ENCODE data around the gene MMRN2. TPM values are rescaled to one million over a fixed set of nuclear protein-coding genes. Genes with fewer than 3 reads are reported as not detected.

The MMRN2 gene
- total RNA-seq, 1 donor from 2014 or later = 1.0 TPM

DNA sequence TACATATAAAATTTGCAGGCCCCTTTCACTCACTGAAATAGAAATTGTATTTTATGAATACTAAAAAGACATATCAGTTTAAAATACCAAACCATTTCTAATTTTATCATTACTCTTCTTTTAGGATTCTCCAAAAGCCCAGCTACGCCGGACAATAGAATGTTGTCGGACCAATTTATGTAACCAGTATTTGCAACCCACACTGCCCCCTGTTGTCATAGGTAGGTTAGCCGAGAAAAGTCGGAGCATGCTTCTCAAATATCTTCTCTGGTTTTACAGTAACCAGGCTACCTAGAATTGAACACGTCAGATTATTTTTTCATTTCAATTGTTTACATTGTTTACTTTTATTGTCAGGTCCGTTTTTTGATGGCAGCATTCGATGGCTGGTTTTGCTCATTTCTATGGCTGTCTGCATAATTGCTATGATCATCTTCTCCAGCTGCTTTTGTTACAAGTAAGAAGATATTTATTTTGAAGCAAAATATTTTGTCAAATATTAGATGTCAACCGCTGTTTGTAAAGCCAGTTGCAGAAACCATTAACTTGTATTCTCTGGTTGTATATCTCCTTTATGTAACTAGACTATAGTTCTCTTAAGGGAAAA, 57.6 kb downstream of the MMRN2 start:
- DNase-seq (ENCODE audit: low read depth) = peak; percentile 75

- DNase-seq (ENCODE audit: low read depth) = no peak
These were observed 58.3 kb downstream of the MMRN2 start for GRCh38 chr10:86899132-86899531.

- DNase-seq (ENCODE audit: low read depth) = no peak
These were observed 58.9 kb downstream of the MMRN2 start for GRCh38 chr10:86898511-86898910.

DNA sequence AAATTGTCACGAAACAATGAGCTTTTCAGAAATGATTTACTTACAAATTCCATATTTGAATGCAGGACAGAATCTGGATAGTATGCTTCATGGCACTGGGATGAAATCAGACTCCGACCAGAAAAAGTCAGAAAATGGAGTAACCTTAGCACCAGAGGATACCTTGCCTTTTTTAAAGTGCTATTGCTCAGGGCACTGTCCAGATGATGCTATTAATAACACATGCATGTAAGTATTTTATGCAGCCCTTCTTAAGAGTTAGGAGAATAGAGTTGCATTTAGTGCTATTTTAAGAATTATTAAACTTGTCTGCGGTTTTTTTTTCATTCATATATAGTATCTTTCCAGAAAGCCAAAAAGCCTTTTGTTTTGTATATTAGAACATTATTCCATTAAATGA, 67.4 kb downstream of the MMRN2 start:
- no peak for DNase-seq (ENCODE audit: low read depth)

DNA sequence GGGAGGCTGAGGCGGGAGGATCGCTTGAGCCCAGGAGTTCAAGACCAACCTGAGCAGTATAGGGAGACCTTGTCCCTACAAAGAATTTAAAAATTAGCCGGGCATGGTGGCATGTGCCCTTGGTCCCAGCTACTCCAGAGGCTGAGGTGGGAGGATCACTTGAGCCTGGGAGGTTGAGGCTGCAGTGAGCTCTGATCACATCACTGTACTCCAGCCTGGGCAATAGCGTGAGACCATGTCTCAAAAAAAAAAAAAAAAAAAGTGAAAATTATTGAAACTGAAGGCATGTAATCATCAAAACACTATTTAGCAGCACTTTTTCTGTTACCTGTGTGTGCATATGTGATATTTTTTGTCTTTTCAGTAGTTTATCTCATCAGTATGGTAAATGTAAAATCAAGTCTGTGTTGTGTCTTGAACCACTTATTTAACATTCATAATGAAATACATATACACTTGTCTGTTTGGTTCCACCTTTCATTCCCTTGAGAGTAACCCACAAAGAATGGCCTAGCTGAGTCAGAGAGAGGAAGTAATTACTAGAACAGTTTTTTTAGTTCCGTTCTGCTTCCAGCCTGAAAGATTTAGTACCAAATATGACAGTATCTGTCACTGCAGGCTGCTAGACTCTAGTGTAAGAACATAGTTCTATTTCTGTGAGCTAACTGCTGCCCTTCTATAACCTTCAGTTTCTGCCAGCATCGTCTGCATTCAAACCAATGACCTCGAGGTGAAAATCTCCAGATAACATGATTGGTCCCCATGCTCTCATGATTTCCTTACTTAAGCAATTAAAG, 68.6 kb downstream of the MMRN2 start:
- peak; percentile 40 for DNase-seq (ENCODE audit: low read depth)

Other genes with a start within 250 kb of the MMRN2 start
- gene BMPR1A, start 201.0 kb downstream of the MMRN2 start, total RNA-seq = 45.8 and 46.2 TPM in 2 replicates
- not detected in 2 replicates for gene SNCG, start 984 bp upstream of the MMRN2 start, total RNA-seq
- gene ADIRF, start 10.9 kb upstream of the MMRN2 start, total RNA-seq = 0.57 and 1.3 TPM in 2 replicates
- not detected in 2 replicates for gene FAM25A, start 62.7 kb upstream of the MMRN2 start, total RNA-seq
- 107 and 118 TPM in 2 replicates for gene GLUD1, start 137.2 kb upstream of the MMRN2 start, total RNA-seq
- 22.2 and 26.4 TPM in 2 replicates for gene SHLD2, start 137.6 kb upstream of the MMRN2 start, total RNA-seq

All from myocyte (in vitro differentiated cells).